Measurements from ENCODE around the gene SLC25A42.
"Not testable (repeated sequence)": the region's sequence is repeated elsewhere in the genome, so short reads cannot be mapped to it uniquely, and the experiment has no call there.

The SLC25A42 gene

DNA sequence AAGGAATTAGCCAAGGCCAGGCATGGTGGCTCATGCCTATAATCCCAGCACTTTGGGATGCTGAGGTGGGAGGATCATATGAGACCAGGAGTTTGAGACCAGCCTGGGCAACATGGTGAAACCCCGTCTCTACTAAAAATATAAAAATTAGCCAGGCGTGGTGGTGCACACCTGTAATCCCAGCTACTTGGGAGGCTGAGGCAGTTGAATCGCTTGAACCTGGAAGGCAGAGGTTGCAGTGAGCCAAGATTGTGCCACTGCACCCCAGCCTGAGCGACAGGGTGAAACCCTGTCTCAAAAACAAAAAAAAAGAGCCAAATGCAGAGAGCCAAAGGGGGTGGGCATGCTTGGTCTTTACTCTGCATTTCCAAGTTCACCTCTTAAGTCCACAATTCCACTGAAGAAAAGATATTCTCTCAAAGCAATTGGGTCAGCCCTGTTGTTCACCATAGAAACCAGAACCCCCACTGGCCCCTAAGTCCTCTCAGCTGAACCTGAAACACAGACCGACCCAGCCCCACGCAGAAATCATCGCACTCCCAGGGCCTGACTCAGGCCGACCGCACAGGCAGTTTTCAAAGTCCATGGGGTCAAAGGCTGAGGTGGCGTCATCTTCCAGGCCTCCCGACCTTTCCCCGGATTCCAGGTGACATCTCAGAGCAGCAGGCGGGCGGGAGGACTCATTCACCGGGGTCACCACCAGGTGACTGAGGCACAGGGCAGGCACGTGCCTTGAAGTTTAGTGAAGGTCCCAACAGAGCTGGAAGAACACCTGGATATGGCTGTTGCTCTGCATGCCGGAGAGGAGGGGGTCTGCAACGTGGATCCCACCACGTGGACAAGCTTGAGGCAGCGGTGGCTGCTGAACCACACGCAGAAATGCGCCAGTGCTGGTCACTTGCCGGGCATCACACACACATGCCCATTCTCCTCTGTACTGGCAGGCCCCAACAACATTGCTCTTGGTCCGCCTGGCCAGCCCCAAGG is 33.1 kb downstream of the SLC25A42 start:
- no peak for DNase-seq (ENCODE audit: low read depth, low spot score)
- no peak overlapping the region for H3K4me3 ChIP-seq (ENCODE audit: low read length)

DNA sequence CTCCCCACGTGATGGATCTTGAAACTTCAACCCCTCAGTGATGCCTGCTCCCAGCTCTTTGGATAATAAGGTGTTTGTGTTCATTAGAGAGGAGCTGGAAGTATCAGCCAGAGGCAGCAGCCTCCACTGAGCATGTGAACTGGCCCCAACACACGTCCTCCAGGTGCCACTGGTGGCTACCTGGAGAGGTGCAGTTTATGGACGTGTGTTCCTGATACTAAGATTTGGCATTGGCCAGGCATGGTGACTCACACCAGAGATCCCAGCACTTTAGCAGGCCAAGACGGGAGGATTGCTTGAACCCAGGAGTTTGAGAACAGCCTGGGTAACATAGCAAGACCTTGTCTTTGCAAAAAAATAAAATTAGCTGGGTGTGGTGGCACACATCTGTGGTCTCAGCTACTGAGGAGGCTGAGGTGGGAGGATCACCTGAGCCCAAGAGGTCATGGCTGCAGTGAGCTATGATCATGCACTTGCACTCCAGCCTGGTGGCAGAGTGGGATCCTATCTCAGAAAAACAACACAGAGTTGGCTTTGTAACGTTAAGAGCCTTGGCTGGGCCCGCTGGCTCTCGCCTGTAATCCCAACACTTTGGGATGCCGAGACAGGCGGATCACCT is 34.4 kb downstream of the SLC25A42 start:
- H3K4me3 ChIP-seq (ENCODE audit: low read length), result no peak overlapping the region
- DNase-seq (ENCODE audit: low read depth, low spot score), result no peak

DNA sequence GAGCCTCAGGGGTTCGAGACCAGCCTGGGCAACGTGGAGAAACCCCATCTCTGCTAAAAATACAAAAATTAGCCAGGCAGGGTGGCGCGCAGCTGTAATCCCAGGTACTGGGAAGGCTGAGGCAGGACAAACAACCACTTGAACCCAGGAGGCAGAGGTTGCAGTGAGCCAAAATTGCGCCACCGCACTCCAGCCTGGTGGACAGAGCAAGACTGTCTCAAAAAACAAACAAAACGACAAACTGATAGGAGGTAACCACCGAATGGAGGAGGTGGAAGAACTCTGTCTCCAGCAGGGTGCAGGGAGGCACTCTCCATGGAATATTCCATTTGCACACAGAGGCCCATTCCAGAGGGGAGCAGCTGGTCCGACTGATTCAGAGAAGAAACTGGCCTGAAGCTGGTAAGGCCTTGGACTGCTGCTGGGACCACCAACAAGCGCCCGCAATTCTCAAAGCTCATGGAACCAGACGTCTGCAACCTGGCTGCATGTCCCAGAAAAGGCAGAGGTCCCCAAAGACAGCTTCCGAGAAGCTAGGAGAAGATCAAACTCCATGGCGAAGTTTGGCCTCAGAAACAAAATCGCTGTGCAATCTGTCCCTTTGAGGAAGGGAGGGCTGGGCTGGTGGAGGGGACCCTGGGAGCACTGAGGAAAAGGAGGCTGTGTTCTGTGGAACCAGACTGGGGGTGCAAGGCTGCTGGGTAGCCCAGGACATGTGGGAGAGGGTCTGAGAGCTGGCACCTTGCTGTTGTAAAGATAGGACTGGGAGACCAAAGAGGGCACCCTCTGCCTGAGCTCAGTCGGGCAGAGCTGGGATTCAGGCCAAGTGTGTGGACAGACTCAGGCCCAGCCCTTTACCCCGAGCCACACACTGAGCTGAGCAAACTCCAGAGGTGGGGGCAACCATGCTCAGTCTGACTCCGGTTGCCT is 35.2 kb downstream of the SLC25A42 start:
- DNase-seq (ENCODE audit: low read depth, low spot score), result no peak
- no peak overlapping the region for H3K4me3 ChIP-seq (ENCODE audit: low read length)

DNA sequence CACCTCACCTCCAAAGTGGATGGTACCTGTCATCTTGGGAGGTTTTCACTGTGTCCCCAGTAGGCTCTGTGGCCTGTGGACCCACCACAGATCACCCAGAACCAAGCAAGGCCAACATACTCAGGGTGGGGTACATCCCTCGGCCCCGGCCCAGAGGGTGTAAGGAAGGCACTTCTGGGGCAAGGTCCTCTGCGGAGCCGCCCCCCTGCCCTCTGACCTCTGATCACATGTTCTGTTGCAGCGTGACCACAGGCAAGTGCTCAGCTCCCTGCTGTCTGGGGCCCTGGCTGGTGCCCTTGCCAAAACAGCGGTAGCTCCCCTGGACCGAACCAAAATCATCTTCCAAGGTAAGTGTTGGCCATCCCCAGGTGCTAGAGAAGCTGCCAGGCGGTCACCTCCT is 37.7 kb downstream of the SLC25A42 start:
- H3K4me3 ChIP-seq (ENCODE audit: low read length), result no peak overlapping the region
- DNase-seq (ENCODE audit: low read depth, low spot score), result no peak

DNA sequence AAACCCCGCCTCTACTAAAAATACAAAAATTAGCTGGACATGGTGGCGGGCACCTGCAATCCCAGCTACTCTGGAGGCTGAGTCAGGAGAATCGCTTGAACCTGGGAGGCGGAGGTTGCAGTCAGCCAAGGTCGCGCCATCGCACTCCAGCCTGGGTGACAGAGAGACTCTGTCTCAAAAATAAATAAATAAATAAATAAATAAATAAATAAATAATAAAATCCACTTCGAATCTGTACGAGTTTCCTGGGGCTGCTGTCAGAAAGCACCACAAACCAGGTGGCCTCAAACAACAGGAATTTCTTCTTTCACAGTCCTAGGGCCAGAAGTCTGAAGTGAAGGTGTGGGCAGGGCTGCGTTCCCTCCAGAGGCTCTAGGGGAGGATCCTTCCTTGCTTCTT is 38.8 kb downstream of the SLC25A42 start:
- DNase-seq (ENCODE audit: low read depth, low spot score); H3K4me3 ChIP-seq (ENCODE audit: low read length): not testable (repeated sequence)

DNA sequence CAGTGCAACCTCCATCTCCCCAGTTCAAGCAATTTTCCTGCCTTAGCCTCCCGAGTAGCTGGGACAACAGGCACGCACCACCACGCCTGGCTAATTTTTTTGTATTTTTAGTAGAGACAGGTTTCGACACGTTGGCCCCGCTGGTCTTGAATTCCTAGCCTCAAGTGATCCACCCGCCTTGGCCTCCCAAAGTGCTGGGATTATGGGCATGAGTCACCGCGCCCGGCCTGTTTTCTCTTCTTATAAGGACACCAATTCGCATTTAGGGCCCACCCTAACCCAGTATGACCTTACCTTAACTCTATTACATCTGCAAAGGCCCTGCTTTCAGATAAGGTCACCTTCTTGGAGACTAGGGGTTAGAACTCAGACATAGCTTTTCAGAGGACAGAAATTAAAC is 39.4 kb downstream of the SLC25A42 start:
- DNase-seq (ENCODE audit: low read depth, low spot score), result no peak
- H3K4me3 ChIP-seq (ENCODE audit: low read length), result no peak overlapping the region

DNA sequence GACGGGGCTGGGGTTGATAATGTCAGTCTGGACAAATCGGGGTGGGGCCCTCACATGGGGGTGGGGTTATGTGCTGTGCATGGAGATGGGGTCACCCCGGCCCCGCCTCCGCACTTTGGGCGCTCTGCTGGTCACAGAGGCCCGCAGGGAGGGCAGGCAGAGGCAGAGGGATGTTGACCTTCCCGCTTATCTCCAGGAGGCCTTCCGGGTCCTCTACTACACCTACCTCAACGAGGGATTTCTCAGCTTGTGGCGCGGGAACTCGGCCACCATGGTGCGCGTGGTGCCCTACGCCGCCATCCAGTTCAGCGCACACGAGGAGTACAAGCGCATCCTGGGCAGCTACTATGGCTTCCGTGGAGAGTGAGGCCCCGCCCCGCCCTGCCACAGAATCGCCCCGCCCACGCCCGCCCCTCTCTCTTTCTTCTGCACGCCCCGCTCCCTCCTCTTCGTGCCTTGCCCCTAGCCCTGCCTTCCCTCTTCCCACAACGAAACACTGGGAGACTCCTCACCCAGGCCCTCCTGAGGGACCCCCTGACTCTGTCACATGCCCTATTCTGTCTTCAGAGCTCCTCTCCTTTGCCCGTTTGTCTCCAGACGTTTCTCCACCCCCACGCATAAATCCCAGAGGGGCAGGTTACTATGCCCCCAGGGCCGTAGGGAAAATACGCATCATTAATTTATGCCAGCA is 41.7 kb downstream of the SLC25A42 start:
- no peak overlapping the region for H3K4me3 ChIP-seq (ENCODE audit: low read length)
- no peak for DNase-seq (ENCODE audit: low read depth, low spot score)

DNA sequence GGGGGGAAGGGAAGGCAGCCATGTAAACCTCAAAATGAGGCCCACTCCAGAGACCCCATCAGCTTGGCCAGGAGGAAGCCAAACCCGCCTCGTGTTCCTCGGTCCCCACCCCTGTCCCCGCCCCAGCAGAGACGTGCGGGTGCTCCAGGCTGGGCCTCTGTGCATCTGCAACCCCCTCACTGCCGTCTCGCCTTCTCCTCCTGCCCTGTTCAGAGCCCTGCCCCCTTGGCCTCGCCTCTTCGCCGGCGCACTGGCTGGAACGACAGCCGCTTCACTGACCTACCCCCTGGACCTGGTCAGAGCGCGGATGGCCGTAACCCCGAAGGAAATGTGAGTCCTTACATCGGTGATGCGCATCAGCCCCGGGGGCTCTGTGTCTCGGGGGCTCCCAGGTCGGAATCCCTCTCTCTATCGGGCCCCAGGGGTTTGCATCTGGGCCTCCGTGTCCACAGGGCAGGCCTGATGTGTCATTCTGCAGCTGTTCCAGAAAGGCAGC is 42.3 kb downstream of the SLC25A42 start:
- no peak for DNase-seq (ENCODE audit: low read depth, low spot score)
- H3K4me3 ChIP-seq (ENCODE audit: low read length), result no peak overlapping the region

DNA sequence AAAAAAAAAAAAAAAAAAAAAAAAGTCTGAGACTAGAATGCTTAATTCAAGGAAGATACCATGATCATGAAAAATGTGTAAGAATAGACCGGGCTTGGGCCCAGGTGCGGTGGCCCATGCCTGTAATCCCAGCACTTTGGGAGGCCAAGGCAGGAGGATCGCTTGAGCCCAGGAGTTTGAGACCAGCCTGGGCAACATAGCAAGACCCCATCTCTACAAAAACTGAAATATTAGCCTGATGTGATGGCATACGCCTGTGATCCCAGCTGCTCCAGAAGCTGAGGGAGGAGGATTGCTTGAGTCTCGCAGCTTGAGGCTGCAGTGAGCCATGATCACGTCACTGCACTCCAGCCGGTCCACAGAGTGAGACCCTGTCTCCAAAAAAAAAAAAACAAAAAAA is 43.1 kb downstream of the SLC25A42 start:
- not testable (repeated sequence) for H3K4me3 ChIP-seq (ENCODE audit: low read length); DNase-seq (ENCODE audit: low read depth, low spot score)

DNA sequence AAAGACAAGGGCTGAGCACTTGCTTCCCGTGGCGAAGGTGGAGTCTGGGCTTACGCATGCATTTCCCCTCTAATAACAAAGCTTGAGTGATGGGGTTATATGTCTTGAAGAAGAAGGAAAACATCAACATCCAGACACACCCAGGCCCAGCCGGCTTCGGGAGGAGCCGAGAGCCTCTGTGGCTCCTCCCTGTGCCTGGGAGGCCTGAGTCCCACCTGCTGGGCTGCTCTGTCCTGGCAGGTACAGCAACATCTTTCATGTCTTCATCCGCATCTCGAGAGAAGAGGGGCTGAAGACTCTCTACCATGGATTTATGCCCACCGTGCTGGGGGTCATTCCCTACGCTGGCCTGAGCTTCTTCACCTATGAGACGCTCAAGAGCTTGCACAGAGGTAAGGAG is 43.9 kb downstream of the SLC25A42 start:
- no peak overlapping the region for H3K4me3 ChIP-seq (ENCODE audit: low read length)
- no peak for DNase-seq (ENCODE audit: low read depth, low spot score)

DNA sequence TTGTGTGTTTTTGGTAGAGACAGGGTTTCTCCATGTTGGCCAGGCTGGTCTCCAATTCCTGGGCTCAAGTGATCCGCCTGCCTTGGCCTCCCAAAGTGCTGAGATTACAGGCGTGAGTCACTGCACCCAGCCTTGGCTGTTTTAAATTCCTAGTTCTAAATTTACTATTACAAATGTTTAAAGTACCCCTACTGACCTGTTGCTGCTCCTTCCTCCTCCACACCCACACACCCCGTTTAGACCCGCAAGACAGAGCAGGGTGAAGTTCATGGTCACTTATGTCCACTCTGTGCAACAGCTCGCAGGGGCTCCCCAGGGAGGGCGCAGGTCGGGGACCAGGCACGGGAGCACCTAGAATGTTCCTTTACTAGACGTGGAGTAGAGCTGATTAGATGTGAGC is 45.8 kb downstream of the SLC25A42 start:
- no peak overlapping the region for H3K4me3 ChIP-seq (ENCODE audit: low read length)
- DNase-seq (ENCODE audit: low read depth, low spot score), result no peak

DNA sequence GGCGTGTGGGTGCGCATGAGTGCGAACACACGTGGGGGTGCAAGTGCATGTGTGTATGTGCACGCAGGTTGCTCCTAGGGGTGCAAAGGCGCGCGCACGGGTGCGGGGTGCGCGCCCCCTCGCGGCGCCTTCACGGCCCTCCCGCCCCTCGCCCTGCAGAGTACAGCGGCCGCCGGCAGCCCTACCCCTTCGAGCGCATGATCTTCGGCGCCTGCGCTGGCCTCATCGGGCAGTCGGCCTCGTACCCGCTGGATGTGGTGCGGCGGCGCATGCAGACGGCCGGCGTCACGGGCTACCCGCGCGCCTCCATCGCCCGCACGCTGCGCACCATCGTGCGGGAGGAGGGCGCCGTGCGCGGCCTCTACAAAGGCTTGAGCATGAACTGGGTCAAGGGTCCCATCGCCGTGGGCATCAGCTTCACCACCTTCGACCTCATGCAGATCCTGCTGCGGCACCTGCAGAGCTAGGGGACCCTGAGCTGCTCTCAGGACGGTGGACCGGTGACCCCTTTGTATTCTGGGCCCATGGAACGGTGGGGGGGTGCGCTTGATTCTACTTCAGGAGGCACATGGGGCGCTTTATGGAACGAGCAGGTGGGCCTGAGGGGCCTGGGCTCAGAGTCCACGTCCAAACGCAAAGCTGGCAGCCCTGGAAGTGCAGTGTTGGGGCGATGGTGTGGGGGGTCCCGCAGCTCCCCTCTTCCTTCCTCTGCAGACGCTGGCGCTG is 46.8 kb downstream of the SLC25A42 start:
- H3K4me3 ChIP-seq (ENCODE audit: low read length), result no peak overlapping the region
- DNase-seq (ENCODE audit: low read depth, low spot score), result no peak

DNA sequence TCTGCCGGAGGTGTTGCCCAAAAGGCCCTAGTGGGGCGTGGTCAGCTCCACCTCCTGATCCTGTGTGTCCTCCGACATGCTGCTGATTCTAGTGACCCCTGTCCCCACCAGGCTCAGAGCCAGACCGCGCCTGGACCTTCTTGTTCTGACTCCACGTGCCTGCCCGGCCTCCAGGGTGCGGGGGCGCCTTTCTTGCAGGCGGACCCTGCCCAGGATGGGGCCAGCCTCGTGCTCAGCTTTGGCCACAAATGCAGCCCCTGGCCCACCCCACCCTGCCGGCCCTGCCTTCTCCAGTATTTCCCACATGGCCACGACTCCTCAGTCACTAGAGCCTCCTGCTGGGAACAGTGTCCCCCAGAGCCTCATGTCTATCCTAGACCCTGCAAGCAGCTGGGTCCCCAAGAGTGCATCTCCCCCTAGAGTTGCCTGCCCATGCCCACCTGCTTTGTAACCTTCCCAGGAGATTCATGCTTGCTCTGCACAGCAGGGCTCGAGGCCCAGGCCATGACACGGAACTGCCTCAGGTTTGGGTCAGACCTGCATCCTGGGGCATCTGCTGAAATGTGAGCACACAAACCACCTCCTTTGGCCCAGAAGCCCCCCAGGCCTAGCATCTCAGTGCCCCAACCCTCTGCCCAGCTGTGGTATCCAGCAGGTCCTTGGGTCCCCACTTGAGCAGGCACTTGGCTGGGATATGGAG is 47.5 kb downstream of the SLC25A42 start:
- no peak for DNase-seq (ENCODE audit: low read depth, low spot score)
- H3K4me3 ChIP-seq (ENCODE audit: low read length), result no peak overlapping the region

DNA sequence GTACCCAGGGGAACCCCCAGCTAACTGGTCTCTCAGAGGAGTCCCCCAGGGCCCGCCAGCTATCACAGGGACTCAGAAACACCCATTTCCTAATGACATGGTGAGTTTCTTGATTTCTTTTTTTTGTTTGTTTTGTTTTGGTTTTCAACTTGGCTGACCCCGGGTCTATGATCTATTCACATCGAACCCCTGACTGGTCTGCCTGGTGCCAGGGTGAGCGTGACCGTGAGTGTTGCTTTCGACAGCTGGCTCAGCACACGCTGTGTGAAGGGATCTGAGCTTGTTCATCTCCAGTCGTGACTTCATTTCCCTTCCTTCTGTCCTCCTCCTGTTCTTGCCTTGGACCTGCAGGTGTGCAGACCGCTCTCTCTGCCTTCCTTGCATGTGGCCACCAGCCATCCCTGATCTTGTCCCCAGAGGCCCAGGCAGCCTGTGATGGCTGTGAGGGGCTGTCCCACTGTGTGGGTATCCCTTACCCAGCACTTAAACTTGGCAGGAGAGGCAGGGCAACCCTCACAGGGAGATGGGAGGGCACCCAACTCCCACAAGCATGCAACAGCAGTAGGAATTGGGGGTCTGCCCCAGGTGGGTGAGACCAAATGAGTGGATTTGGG is 48.3 kb downstream of the SLC25A42 start:
- DNase-seq (ENCODE audit: low read depth, low spot score), result no peak

DNA sequence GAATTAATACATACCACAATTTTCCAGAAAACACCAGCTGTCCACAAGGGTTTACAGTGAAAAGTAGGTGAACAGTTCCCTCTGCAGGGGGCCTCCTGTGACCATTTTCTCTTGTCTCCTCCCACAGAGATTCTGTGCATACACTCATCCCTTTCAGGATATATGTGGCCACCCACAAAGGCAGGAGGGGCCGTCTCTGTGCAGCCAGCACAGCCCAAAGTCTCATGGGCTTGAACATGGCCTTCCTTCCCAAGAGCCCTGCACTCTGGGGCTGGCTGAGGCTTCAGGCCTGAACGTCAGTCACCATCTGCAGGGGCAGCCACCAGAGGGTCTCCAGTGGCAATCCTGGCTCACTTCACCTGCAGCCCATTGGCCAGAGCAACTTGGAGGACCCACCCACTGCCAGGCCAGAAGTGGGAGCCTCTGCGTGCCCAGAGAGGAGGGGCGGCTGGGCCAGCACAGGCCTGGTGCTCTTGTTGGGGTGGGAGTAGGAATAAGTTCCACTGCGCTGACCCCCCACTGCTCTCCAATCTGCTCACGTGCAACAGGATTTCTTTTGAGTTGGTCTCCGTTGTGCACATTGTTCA is 49.3 kb downstream of the SLC25A42 start:
- peak; percentile 21 for DNase-seq (ENCODE audit: low read depth, low spot score)
- H3K4me3 ChIP-seq (ENCODE audit: low read length), result no peak overlapping the region

More for the DNA sequence above, 48.3 kb downstream of the SLC25A42 start:
- H3K4me3 ChIP-seq (ENCODE audit: low read length), result no peak overlapping the region

DNA sequence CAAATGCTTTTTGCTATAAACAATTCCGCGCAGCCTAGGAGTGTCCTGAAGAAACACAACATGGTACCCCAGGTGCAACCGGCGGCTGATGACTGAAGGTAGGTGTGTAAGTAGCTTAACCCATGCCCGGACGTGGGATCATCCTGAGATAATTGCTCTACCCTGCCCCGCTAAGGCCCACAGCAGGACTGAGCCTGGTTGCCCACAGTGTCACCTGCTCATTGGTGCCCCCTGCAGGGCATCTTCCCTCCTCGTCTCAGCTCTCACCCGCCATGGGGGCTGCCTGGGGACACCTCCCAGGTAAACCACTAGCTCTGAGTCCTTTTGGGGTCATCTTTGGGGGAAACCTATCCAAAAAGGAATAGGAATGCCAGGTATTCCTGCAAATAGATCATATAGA is 52.2 kb downstream of the SLC25A42 start:
- DNase-seq (ENCODE audit: low read depth, low spot score), result peak; percentile 22
- no peak overlapping the region for H3K4me3 ChIP-seq (ENCODE audit: low read length)
